Astrocyte of the cerebellum (primary cell): ENCODE results near the gene RIC8B.

Source experiments
- DNase-seq: peaks from one replicate; pipeline ENCODE4 v3.0.0-alpha.2; 2011; ENCODE audit warnings: low read depth
- H3K4me3 ChIP-seq: 2 replicates; pipeline ENCODE4 v1.5.1; 2011; ENCODE audit warnings: mild to moderate bottlenecking, low read depth, low read length, moderate library complexity
- CTCF ChIP-seq: IDR thresholded peaks from 2 replicates; pipeline ENCODE4 v1.5.1; 2012; ENCODE audit warnings: low read length, low read depth, moderate library complexity, mild to moderate bottlenecking; ENCODE audit errors: missing control alignments
- in situ Hi-C: cut with HindIII; loops from 2 replicates; pipeline ENCODE4 v1.10.0; 2017; ENCODE audit warnings: low sequenced_read_pairs

Gene RIC8B

GRCh38 chr12:106766393-106766826 lies 8.1 kb upstream of the RIC8B start:
- in situ Hi-C loops, result no loop called here
- DNase-seq, result no peak
- no peak for TF ChIP-seq CTCF
- H3K4me3 ChIP-seq, result no peak overlapping the region

GRCh38 chr12:106767206-106767605 lies 7.3 kb upstream of the RIC8B start:
- TF ChIP-seq CTCF, result no peak
- no peak for DNase-seq
- H3K4me3 ChIP-seq, result no peak overlapping the region
- in situ Hi-C loops, result no loop called here

- in situ Hi-C loops, result no loop called here
- DNase-seq, result peak; percentile 12
- no peak overlapping the region for H3K4me3 ChIP-seq
- TF ChIP-seq CTCF, result no peak
Observed at GRCh38 chr12:106767954-106768822, 6.3 kb upstream of the RIC8B start.

- in situ Hi-C loops, result no loop called here
- no peak for TF ChIP-seq CTCF
- no peak overlapping the region for H3K4me3 ChIP-seq
- peak; percentile 76 for DNase-seq
Observed at GRCh38 chr12:106769078-106769477, 5.4 kb upstream of the RIC8B start.

GRCh38 chr12:106769546-106769945 lies 4.9 kb upstream of the RIC8B start:
- in situ Hi-C loops, result no loop called here
- no peak for DNase-seq
- no peak for TF ChIP-seq CTCF
- H3K4me3 ChIP-seq, result no peak overlapping the region

GRCh38 chr12:106771425-106771824 lies 3.1 kb upstream of the RIC8B start:
- TF ChIP-seq CTCF, result no peak
- H3K4me3 ChIP-seq, result no peak overlapping the region
- no peak for DNase-seq
- in situ Hi-C loops, result no loop called here
